BLaER1 (cell line): Measurements from ENCODE around the gene VPS8.
"Not testable (repeated sequence)": the region's sequence is repeated elsewhere in the genome, so short reads cannot be mapped to it uniquely, and the experiment has no call there.

Source experiments
- H3K27ac ChIP-seq: shearing (Covaris generic); formaldehyde crosslinking; 2 replicates; pipeline ENCODE4 v1.8.1; 2022
- H3K27me3 ChIP-seq: shearing (Covaris generic); formaldehyde crosslinking; 2 replicates; pipeline ENCODE4 v1.8.1; 2022
- H3K36me3 ChIP-seq: shearing (Covaris generic); formaldehyde crosslinking; 2 replicates; pipeline ENCODE4 v1.8.1; 2022
- H3K4me1 ChIP-seq: shearing (Covaris generic); formaldehyde crosslinking; 2 replicates; pipeline ENCODE4 v1.8.1; 2022
- H3K4me2 ChIP-seq: shearing (Covaris generic); formaldehyde crosslinking; 2 replicates; pipeline ENCODE4 v1.8.1; 2022
- H3K4me3 ChIP-seq: shearing (Covaris generic); formaldehyde crosslinking; 2 replicates; pipeline ENCODE4 v1.8.1; 2022
- H3K9ac ChIP-seq: shearing (Covaris generic); formaldehyde crosslinking; 2 replicates; pipeline ENCODE4 v1.8.1; 2022
- H3K9me3 ChIP-seq: shearing (Covaris generic); formaldehyde crosslinking; 2 replicates; pipeline ENCODE4 v1.8.1; 2022
- H4K20me1 ChIP-seq: shearing (Covaris generic); formaldehyde crosslinking; 2 replicates; pipeline ENCODE4 v1.8.1; 2022
- Cebpa-rat ChIP-seq: shearing (Covaris generic); IDR thresholded peaks from 2 replicates; pipeline ENCODE4 v1.8.1; 2022

The VPS8 gene

DNA sequence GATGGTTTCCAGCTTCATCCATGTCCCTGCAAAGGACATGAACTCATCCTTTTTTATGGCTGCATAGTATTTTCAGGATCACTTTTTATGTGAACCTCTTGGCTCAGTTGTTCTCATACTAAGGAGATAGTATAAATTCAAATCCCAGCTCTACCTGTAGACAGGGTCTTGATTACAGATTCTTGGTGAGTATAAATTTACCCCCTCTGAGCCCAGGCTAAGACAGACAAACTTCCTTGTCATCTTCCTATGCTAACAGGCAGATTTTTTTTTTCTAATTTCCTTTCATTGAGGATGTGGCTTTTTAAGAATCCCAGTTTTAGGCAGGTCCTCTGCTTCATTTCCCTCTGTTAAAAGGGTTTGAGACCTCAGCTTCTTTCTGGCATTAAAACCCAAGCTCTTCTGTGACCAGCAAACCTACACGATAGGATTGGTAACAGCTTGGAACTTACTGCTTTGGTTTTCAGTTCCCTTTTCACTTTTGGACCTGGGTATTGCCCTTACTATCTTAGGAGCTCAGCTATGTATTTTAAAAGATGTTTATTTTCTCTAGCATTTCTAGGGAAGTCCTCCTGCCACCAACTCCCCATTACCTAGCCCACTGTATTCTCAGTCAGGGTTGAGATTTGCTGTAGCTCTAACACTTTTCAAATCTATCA, 72.5 kb downstream of the VPS8 start:
- H3K4me1 ChIP-seq, result no peaks in the 10 kb centered on the region
- no peaks in the 10 kb centered on the region for H3K27me3 ChIP-seq
- no peak overlapping the region for H3K27ac ChIP-seq
- H3K9ac ChIP-seq, result no peak overlapping the region
- no peak overlapping the region for H3K4me2 ChIP-seq
- H3K36me3 ChIP-seq, result peaks cover 19% of the 10 kb centered on the region
- H3K9me3 ChIP-seq, result no peaks in the 10 kb centered on the region
- H3K4me3 ChIP-seq, result no peak overlapping the region
- H4K20me1 ChIP-seq, result no peaks in the 10 kb centered on the region
- TF ChIP-seq Cebpa-rat, result no peak

DNA sequence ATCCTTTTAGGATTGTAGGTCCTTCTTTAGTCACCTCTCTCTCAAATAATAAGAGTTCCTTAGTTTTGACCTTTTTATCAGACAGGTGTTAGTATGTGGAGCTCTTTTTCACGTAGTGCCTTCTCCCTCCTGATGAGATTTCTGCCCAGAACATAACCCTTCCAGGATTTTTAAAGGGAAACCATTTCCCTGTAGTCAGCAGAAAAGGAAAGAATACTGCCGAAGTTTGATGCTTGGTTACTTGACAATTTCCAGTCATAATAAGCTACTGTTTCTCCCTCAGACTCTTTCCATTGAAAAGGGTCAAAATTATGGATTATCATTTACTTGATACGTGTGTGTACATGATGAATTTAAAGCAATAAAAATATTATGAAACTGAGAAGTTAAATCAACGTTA, 73.1 kb downstream of the VPS8 start:
- H3K4me3 ChIP-seq, result no peak overlapping the region
- H3K9me3 ChIP-seq, result no peaks in the 10 kb centered on the region
- H3K27ac ChIP-seq, result no peak overlapping the region
- peaks cover 19% of the 10 kb centered on the region for H3K36me3 ChIP-seq
- no peaks in the 10 kb centered on the region for H3K4me1 ChIP-seq
- H3K9ac ChIP-seq, result no peak overlapping the region
- no peak overlapping the region for H3K4me2 ChIP-seq
- no peaks in the 10 kb centered on the region for H4K20me1 ChIP-seq
- no peak for TF ChIP-seq Cebpa-rat
- no peaks in the 10 kb centered on the region for H3K27me3 ChIP-seq

DNA sequence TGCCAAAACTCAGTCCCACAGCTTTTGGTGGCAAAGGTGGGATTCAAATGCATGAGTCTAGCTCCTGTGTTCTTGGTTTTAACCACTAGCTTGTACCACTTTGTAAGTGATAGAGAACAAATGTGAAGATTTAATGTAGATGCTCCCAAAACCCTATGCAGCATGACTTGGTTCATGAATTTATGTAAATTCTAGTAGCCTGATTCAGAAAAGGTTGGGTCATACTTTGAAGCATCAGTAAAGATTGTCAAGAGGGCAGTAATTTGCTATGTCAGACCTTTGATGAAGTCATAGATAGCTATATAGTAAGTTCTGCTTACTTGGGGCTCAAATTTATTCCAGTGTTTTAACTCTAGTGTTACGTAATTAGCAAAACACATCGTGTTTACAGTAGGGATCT, 75.6 kb downstream of the VPS8 start:
- no peaks in the 10 kb centered on the region for H4K20me1 ChIP-seq
- no peak for TF ChIP-seq Cebpa-rat
- H3K27me3 ChIP-seq, result no peaks in the 10 kb centered on the region
- peaks cover 19% of the 10 kb centered on the region for H3K36me3 ChIP-seq
- no peaks in the 10 kb centered on the region for H3K4me1 ChIP-seq
- no peak overlapping the region for H3K27ac ChIP-seq
- no peak overlapping the region for H3K4me3 ChIP-seq
- H3K9ac ChIP-seq, result no peak overlapping the region
- no peaks in the 10 kb centered on the region for H3K9me3 ChIP-seq
- no peak overlapping the region for H3K4me2 ChIP-seq

DNA sequence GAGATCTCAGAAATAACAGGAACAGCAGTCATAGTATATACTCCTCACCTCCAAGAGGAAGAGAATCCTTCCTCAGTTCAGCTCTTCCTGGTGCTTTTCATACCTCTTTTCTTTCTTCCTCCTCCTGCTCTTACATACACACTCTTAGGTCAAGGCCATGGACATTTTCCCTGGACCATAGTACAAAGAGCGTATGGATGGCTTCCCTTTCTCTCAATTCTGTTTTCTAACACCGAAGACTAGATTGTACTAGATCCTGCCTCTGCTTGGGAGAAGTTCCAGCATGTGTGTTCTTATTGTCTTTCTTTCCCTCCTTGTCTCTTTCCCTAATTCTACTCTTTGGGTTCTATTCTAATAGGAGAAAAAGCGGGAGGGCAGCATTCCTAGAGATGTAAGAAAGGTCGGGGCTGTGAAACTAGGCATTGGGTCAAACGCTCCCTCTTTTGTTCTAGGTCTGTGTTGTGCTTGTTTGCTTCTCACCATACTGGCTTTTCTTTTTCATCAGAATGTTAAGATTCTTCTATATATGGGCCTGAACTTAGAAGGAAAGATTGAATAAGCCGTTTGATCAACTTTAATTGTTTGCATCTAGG, 77.4 kb downstream of the VPS8 start:
- Histone ChIP-seq H3K27ac (no peak overlapping the region), H3K4me3 (no peak overlapping the region), H3K4me2 (no peak overlapping the region), H3K4me1 (no peaks in the 10 kb centered on the region), H4K20me1 (no peaks in the 10 kb centered on the region), H3K27me3 (no peaks in the 10 kb centered on the region), H3K9me3 (no peaks in the 10 kb centered on the region), H3K36me3 (peaks cover 15% of the 10 kb centered on the region), H3K9ac (no peak overlapping the region)
- TF ChIP-seq Cebpa-rat, result no peak

DNA sequence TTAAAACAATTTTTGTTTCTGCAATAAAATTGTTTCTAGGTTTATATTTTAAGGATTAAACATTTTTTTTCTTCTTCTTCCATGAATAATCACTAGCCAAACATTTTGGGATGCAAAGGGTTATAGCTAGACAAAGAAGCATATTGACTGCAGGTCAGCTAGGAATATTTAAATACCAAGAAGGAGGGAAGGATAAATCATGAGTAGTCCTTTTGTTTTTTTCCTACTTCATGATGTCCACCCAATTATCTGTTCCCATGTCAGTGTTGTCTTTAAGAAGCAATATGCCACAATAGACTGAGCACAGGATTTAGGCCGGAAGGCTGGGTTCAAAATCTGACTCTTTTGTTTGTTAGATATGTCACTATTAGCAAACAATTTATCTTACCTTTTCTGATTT, 82.1 kb downstream of the VPS8 start:
- Histone ChIP-seq H3K9me3 (no peaks in the 10 kb centered on the region), H3K36me3 (peaks cover 13% of the 10 kb centered on the region; the same call in 1 of the 2 replicates), H3K27ac (no peak overlapping the region), H3K4me1 (no peaks in the 10 kb centered on the region), H3K9ac (no peak overlapping the region), H3K4me3 (no peak overlapping the region), H4K20me1 (no peaks in the 10 kb centered on the region), H3K27me3 (no peaks in the 10 kb centered on the region), H3K4me2 (no peak overlapping the region)
- no peak for TF ChIP-seq Cebpa-rat

DNA sequence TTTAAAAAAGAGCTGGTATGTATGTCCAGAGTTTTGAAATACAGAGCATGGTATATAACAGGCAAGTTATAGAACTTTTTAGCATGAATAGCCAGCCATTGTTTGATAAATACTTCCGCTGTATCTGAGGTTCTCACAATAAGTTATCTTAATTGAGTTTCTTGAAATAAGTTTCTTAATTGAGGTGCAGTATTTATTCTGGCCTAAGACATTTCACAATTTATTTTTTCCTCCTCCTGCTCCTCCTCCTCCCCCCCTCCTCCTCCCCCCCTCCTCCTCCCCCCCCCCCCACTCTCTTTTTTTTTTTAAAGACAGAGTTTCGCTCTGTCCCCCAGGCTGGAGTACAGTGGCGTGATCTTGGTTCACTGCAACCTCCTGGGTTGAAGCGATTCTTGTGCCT, 83.4 kb downstream of the VPS8 start:
- H3K4me2 ChIP-seq, result no peak overlapping the region
- no peaks in the 10 kb centered on the region for H3K27me3 ChIP-seq
- no peaks in the 10 kb centered on the region for H3K9me3 ChIP-seq
- no peaks in the 10 kb centered on the region for H4K20me1 ChIP-seq
- H3K36me3 ChIP-seq, result peaks cover 21% of the 10 kb centered on the region
- H3K4me1 ChIP-seq, result no peaks in the 10 kb centered on the region
- no peak for TF ChIP-seq Cebpa-rat
- H3K9ac ChIP-seq, result no peak overlapping the region
- no peak overlapping the region for H3K27ac ChIP-seq
- H3K4me3 ChIP-seq, result no peak overlapping the region

DNA sequence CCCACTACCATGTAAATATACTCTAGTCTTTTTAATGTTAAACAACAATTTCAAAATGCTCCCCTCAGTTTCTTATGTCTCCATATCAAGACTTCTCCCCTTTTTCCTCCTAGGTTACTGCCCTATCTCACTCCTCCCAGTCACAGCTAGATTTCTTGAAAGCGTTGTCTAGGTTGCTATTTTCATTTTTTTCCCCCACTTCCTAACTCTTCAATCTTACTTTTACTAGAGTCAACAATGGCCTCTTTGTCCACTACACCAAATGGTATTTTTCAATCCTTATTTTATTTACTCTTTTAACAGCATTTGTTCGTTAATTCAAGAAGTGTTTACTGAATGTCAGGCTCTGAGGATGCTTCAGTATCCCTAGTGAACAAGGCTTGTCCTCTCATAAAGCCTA, 84.4 kb downstream of the VPS8 start:
- H3K27me3 ChIP-seq, result no peaks in the 10 kb centered on the region
- H3K9me3 ChIP-seq, result no peaks in the 10 kb centered on the region
- H4K20me1 ChIP-seq, result no peaks in the 10 kb centered on the region
- H3K36me3 ChIP-seq, result peaks cover 21% of the 10 kb centered on the region
- H3K4me1 ChIP-seq, result no peaks in the 10 kb centered on the region
- H3K4me2 ChIP-seq, result no peak overlapping the region
- H3K27ac ChIP-seq, result no peak overlapping the region
- TF ChIP-seq Cebpa-rat, result no peak
- H3K4me3 ChIP-seq, result no peak overlapping the region
- no peak overlapping the region for H3K9ac ChIP-seq

DNA sequence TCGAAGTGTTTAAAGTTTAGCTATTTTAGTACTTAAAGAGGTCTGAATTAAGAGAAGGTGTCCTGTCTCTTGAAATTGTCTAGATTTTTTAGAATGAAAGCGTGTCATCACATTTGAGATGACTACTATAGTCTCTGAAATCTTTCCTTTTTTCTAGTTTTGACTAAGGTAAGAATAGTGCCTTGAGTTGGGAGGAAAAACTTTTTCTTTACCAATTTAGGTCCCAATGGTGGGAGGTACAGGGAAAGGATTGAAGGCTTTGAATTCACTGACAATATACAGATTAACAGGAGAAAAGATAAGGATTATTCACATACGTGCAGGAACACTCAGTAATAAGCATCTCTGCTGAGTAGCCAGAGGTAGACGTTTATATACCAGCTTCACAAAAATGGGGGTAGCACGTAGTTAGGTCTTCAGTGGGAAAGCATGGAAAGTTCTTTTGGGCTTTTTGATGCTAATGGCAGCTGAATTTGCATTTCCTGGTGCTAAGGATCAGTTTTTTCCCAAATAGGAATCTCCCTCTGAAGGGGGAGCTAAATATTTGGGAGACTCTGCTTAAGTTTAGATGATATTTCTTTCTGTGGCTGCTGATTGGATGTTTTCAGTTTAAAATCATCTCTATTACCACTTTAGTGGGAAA, 88.1 kb downstream of the VPS8 start:
- H3K4me3 ChIP-seq, result no peak overlapping the region
- H3K27ac ChIP-seq, result no peak overlapping the region
- peaks cover 26% of the 10 kb centered on the region for H3K36me3 ChIP-seq
- H4K20me1 ChIP-seq, result no peaks in the 10 kb centered on the region
- H3K4me2 ChIP-seq, result no peak overlapping the region
- H3K27me3 ChIP-seq, result no peaks in the 10 kb centered on the region
- H3K4me1 ChIP-seq, result no peaks in the 10 kb centered on the region
- no peak overlapping the region for H3K9ac ChIP-seq
- TF ChIP-seq Cebpa-rat, result no peak
- peaks cover 5% of the 10 kb centered on the region for H3K9me3 ChIP-seq

DNA sequence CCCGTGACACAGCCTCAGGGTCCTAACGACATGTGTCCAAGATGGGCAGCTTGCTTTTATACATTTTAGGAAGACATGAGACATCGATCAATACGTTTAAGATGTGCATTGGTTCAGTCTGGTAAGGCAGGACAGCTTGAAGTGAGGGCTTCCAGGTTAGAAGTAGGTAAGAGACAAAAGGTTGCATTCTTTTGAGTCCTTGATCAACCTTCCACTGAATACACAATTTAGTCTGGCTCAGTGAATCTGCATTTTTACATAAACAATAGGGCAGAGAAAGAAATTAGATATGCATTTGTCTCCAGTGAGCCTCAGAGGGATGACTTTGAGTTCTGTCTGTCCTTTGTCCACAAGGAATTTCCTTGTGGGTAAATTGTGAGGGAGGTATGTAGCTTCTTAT, 95.1 kb downstream of the VPS8 start:
- not testable (repeated sequence) for H3K4me1 ChIP-seq, H3K27ac ChIP-seq, H4K20me1 ChIP-seq, H3K9ac ChIP-seq, H3K27me3 ChIP-seq, H3K4me3 ChIP-seq, H3K4me2 ChIP-seq, H3K9me3 ChIP-seq
- H3K36me3 ChIP-seq, result peaks cover 33% of the 10 kb centered on the region
